ENCODE results near the gene POU6F2. TPM values are rescaled to one million over a fixed set of nuclear protein-coding genes. Genes with fewer than 3 reads are reported as not detected.

POU6F2 gene
- total RNA-seq, 6 experiments from 2014 or later, result 0.12 to 2.1 (median 0.64) TPM; not detected in 2

DNA sequence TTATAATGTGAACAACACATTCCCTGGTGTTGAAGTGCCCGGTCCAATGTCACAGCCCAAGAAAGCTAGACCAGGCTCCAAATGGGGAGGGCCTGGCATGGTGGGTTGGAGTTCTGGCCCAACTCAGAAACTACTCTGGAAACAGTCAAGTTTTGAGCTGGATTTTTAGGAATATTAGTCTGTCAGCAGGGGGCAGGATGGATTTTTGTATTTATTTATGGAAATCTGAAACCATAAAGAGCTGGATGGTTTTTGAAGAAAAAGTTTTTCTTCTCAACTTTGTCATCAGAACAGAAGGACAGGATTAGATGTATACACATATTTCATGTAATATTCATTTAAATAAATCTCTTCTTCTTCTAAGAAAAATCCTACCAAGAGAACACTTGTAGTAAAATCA lies 97.5 kb downstream of the POU6F2 start:
- ATAC-seq, result no peak
- WGBS (ENCODE audit: insufficient coverage, low coverage, low lambda C conversion rate, missing lambda C conversion rate), result 83% methylated on average over 1 of the region's 1 CpG
- intact Hi-C loops (cut with DNase I), result no loop called here

GRCh38 chr7:39083781-39084180 lies 106.1 kb downstream of the POU6F2 start:
- H3K4me1 ChIP-seq, result no peaks in the 10 kb centered on the region
- H3K9me3 ChIP-seq, result no peaks in the 10 kb centered on the region
- no peak for ATAC-seq
- H3K36me3 ChIP-seq, result no peaks in the 10 kb centered on the region
- TF ChIP-seq CTCF (IDR thresholded peaks at IDR 0.05) (no peak), POLR2A (IDR thresholded peaks at IDR 0.05) (no peak)
- DNase-seq, result no peak
- intact Hi-C loops (cut with DNase I), result no loop called here
- no peak overlapping the region for H3K27ac ChIP-seq
- no peaks in the 10 kb centered on the region for H3K27me3 ChIP-seq
- WGBS (ENCODE audit: insufficient coverage, low coverage, low lambda C conversion rate, missing lambda C conversion rate), result 59% methylated on average over 3 of the region's 3 CpGs
- no peak overlapping the region for H3K4me3 ChIP-seq

More for the DNA sequence above, 97.5 kb downstream of the POU6F2 start:
- no peak for TF ChIP-seq CTCF (IDR thresholded peaks at IDR 0.05)
- TF ChIP-seq POLR2A (IDR thresholded peaks at IDR 0.05), result no peak
- H3K9me3 ChIP-seq, result no peaks in the 10 kb centered on the region
- H3K4me1 ChIP-seq, result no peaks in the 10 kb centered on the region
- no peaks in the 10 kb centered on the region for H3K27me3 ChIP-seq
- DNase-seq, result no peak
- H3K27ac ChIP-seq, result no peak overlapping the region
- no peaks in the 10 kb centered on the region for H3K36me3 ChIP-seq
- no peak overlapping the region for H3K4me3 ChIP-seq

GRCh38 chr7:39084349-39084748 lies 106.6 kb downstream of the POU6F2 start:
- ATAC-seq, result no peak
- no peaks in the 10 kb centered on the region for H3K36me3 ChIP-seq
- no peaks in the 10 kb centered on the region for H3K9me3 ChIP-seq
- H3K4me1 ChIP-seq, result no peaks in the 10 kb centered on the region
- no peak overlapping the region for H3K4me3 ChIP-seq
- 74% methylated on average over 3 of the region's 3 CpGs for WGBS (ENCODE audit: insufficient coverage, low coverage, low lambda C conversion rate, missing lambda C conversion rate)
- H3K27me3 ChIP-seq, result no peaks in the 10 kb centered on the region
- intact Hi-C loops (cut with DNase I), result no loop called here
- no peak overlapping the region for H3K27ac ChIP-seq
- no peak for DNase-seq
- TF ChIP-seq POLR2A (IDR thresholded peaks at IDR 0.05) (no peak), CTCF (IDR thresholded peaks at IDR 0.05) (no peak)

DNA sequence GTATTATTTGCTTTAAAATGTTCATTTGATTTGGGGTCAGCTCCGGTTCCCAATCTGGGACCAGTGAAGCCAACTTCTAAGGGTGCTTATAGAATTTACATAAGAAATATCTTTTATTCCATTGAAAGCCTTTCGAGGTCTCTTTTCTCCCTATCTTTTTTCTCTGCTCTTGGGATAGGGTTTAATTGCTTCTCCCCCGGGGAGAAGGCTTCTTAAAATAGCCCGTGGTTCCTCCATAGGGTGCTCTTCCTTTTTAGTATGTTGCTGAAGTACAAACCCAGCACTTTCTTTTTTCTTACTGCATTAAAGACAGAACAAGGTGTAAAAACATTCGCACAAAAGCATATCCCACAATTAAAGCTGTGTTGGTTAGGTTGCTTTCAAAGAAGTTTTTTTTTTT lies 107.5 kb downstream of the POU6F2 start:
- DNase-seq (no peak), ATAC-seq (no peak)
- 26% methylated on average over 5 of the region's 5 CpGs for WGBS (ENCODE audit: insufficient coverage, low coverage, low lambda C conversion rate, missing lambda C conversion rate)
- Histone ChIP-seq H3K9me3 (no peaks in the 10 kb centered on the region), H3K27ac (no peak overlapping the region), H3K4me1 (no peaks in the 10 kb centered on the region), H3K4me3 (no peak overlapping the region), H3K27me3 (no peaks in the 10 kb centered on the region), H3K36me3 (no peaks in the 10 kb centered on the region)
- TF ChIP-seq CTCF (IDR thresholded peaks at IDR 0.05) (no peak), POLR2A (IDR thresholded peaks at IDR 0.05) (no peak)
- intact Hi-C loops (cut with DNase I), result no loop called here

GRCh38 chr7:39085590-39086049 lies 107.9 kb downstream of the POU6F2 start:
- peak in 2 of 4 donors; percentile 11 to 37 for ATAC-seq
- no peak for DNase-seq

More at GRCh38 chr7:39085590-39086049, 107.9 kb downstream of the POU6F2 start:
- H3K9me3 ChIP-seq, result no peaks in the 10 kb centered on the region
- H3K4me1 ChIP-seq, result no peaks in the 10 kb centered on the region
- H3K36me3 ChIP-seq, result no peaks in the 10 kb centered on the region
- H3K4me3 ChIP-seq, result no peak overlapping the region
- intact Hi-C loops (cut with DNase I), result no loop called here
- WGBS (ENCODE audit: insufficient coverage, low coverage, low lambda C conversion rate, missing lambda C conversion rate), result 7% methylated on average over 11 of the region's 11 CpGs
- no peak overlapping the region for H3K27ac ChIP-seq
- H3K27me3 ChIP-seq, result no peaks in the 10 kb centered on the region
- TF ChIP-seq CTCF (IDR thresholded peaks at IDR 0.05), result no peak
- no peak for TF ChIP-seq POLR2A (IDR thresholded peaks at IDR 0.05)

All from right lobe of liver (tissue), 6 donors.